GM12874 (cell line): Measurements from ENCODE around the gene RGMA.

Experiments used
- CTCF ChIP-seq: IDR thresholded peaks from 2 replicates; pipeline ENCODE4 v1.5.1; 2011; ENCODE audit warnings: low read depth, mild to moderate bottlenecking, control low read depth, low read length, moderate library complexity; ENCODE audit not compliant: insufficient read depth

RGMA gene

GRCh38 chr15:93091465-93091864, 2.5 kb upstream of the RGMA start:
- no peak for TF ChIP-seq CTCF

- TF ChIP-seq CTCF = no peak
These were observed 805 bp upstream of the RGMA start for GRCh38 chr15:93089727-93090305.

DNA sequence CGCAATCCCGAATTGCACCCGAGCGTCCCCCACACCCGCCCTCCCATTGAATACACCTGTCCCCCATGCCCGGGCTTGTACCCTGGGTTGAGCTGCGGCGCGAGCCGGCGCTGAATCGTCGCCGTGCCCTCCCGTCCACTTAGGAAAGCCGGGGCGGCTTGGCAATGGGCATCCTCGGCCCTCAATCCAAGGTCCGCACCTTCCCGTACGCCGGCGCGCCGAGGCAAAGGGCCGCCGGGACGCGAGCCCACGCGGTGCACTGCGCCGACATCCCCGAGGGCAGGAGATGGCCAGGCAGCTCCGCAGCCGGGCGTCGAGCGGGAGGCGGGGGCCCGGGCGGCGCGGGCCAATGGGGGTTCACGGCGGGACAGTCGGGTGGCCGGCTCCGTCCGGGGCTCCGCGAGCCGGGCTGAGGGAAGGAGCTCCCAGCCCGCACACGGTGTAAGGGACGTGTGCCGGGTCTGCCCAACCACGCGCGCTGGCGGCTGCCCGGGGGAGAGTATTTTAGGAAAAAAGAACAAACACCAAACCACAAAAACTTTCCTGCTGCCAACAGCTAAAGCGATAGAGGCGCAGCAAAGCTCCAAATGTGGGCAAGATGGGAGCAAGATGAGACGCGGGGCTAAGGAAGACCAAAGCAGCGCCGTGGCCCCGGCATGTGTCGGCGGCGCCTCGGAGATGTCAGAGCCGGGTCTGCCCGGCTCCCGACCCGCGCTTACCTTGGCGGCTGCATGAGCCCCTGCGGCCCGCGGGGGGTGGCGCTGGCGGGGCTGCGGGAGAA, 621 bp downstream of the RGMA start:
- TF ChIP-seq CTCF = no peak

GRCh38 chr15:93087825-93088199, 1.2 kb downstream of the RGMA start:
- peak; percentile 86 for TF ChIP-seq CTCF

GRCh38 chr15:93086791-93087190, 2.2 kb downstream of the RGMA start:
- no peak for TF ChIP-seq CTCF

GRCh38 chr15:93085692-93086091, 3.3 kb downstream of the RGMA start:
- no peak for TF ChIP-seq CTCF

DNA sequence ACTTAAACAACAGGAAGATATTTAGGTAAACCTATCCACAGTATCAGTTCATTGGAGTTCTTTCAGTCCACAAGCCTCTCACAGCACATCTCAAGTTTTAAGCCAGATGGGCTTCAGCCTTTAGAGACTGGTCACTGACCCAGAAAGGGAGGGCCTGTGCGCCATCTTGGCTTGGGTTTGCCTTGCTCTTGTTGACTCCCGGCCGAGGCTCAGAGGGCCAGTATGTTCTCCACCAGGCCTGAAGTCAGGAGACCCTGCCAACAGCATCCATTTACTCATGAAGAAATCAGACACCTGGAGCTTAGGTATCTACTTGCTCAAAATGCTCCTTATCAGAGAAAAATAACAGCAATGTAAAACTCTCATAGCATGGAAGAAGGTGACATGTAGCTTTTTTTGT, 6.2 kb downstream of the RGMA start:
- TF ChIP-seq CTCF = no peak
